GM12875 (cell line): ENCODE results near the gene TRPM5.

Source experiments
- H3K4me3 ChIP-seq: one replicate; pipeline ENCODE4 v1.5.1; 2011; ENCODE audit warnings: low read depth, low read length, control low read depth
- CTCF ChIP-seq: IDR thresholded peaks from 2 replicates; pipeline ENCODE4 v1.5.1; 2011; ENCODE audit warnings: low read depth, mild to moderate bottlenecking, control low read depth, inconsistent platforms, low read length, moderate library complexity, borderline replicate concordance; ENCODE audit not compliant: insufficient read depth

The TRPM5 gene

GRCh38 chr11:2468363-2469235, 24.3 kb upstream of the TRPM5 start:
- TF ChIP-seq CTCF, result no peak
- H3K4me3 ChIP-seq, result no peak overlapping the region

GRCh38 chr11:2467695-2468055, 23.4 kb upstream of the TRPM5 start:
- no peak overlapping the region for H3K4me3 ChIP-seq
- TF ChIP-seq CTCF, result no peak

DNA sequence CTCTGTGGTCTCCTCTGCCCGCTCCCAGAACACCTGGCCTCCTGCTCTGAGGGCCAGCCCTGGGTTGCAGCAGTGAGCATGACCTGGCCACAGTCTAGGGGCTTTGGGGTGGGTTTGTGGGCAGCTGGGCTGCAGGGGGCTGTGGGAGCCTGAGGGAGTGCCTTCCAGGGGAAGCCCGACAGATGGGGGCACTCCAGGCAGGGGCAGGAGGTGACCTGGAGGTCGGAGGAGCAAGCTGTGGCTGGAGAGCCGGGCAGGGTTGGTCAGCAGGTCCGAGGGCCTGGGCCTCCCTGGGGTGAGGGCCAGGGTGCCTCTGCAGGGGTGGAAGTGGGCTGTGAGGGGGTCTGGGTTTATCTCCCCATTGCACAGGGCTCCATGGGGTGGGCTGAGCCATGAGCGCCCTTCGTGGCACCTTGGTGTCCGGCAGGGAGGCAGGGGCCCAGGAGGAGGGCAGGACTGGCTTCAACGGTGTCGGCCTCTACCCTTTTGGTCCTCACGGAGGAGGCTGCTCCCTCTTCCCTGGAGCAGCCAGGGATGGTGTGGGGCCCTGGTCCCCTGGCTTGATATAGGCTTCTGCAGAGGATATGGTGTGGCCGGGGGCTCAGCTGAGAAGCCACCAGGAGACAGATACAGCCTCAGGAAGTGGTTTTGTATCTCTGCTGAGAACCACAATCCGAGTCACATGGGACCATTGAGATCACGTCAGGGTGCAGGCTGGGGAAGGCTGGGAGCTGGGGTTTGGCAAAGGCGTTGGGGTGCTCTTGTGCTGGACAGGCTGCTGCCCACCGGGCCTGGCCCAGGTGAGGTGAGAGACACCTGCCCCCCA, 22.8 kb upstream of the TRPM5 start:
- H3K4me3 ChIP-seq, result no peak overlapping the region
- no peak for TF ChIP-seq CTCF

GRCh38 chr11:2466069-2466801, 21.9 kb upstream of the TRPM5 start:
- H3K4me3 ChIP-seq, result no peak overlapping the region
- no peak for TF ChIP-seq CTCF

DNA sequence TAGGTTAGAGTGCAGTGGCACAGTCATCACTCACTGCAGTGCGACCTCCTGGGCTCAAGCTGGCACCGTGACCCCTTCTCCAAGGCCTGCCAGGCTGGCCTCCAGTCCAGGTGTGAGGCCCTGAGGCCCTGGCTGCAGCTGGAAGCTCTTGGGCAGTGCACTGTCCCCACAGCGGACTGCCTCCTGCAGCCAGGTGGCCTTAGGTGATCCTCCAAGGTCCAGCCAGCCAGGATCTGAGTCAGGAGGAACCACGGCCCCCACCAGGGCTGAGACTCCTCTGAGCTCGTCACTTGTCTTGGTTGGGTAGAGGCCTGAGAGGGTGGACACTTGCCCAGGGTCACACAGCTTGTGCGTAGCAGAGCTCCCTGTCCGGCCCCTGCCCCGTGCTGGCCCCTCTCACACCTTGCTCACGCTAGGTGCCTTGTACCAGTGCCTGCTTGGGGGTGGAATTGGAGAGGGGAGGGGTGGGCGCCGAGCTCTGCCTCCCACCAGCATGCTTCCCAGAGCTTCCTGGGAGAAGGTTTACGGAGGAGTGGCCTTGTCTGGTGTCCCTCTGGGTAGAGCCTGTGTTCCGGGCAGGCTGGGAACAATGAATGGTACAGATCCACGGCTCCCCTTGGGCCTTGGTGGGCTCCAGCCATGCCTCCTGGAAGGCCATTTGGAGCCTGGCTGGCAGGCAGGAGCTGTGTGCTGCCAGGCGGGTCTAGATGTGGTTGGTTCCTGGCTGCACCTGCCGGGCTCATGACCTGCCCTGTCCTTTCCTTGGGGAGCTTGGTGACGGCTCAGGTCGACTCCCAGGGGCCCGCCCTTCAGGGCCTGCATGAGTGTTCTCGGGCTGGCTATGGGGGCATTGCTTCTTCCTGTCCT, 21.1 kb upstream of the TRPM5 start:
- no peak overlapping the region for H3K4me3 ChIP-seq
- TF ChIP-seq CTCF, result no peak

- no peak overlapping the region for H3K4me3 ChIP-seq
- TF ChIP-seq CTCF, result no peak
These were observed 20.3 kb upstream of the TRPM5 start for GRCh38 chr11:2464451-2465165.
